ENCODE data around the gene ARID1B.

ARID1B gene

DNA sequence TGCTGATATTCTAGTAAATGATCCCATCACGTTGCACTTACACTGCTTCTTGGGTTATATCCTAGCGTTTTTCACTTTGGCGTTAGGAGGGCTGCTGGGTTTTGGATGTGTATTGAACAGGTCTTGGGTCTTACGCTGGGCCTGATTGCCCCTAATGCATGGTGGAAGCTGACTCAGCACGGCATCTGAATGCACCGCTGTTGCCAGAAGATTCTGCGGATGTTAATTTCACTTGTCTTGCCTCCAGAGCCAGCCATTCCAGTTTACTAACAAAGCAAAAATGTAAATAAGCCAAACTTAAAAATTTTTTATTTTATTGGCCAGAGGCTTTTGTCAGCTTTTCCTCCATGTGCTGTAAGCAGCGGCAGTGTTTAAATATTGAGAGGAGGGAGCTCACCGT lies 312.7 kb downstream of the ARID1B start:
- H3K4me3 ChIP-seq (replicated peaks; ENCODE audit: low read depth, low read length): no peak overlapping the region
- TF ChIP-seq CTCF (IDR thresholded peaks at IDR 0.05; ENCODE audit: low read depth, low read length, missing control alignments): no peak
- DNase-seq (ENCODE audit: extremely low read depth, low read depth): no peak

DNA sequence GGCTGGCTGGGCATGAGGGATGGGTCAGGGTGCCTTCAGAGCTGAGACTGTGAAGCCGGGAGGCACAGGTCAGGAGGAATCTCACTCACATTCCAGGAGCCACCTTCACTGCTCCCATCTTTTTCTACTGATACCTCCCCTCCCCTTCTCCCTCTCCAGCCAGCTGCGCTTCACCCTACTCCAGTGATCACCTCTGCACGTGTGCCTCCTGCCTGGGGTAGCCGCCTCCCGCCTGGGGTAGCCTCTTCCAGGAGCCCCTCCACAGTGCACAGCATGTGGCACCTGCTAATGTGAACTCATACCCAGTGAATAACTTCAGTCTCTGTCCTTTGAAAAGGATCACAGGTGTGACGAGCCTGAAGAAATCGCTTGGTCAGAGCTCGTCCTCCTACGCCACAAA lies 313.6 kb downstream of the ARID1B start:
- TF ChIP-seq CTCF (IDR thresholded peaks at IDR 0.05; ENCODE audit: low read depth, low read length, missing control alignments): no peak
- DNase-seq (ENCODE audit: extremely low read depth, low read depth): no peak

GRCh38 chr6:157091243-157091642 lies 314.1 kb downstream of the ARID1B start:
- no peak for TF ChIP-seq CTCF (IDR thresholded peaks at IDR 0.05; ENCODE audit: low read depth, low read length, missing control alignments)
- DNase-seq (ENCODE audit: extremely low read depth, low read depth): no peak
- no peak overlapping the region for H3K4me3 ChIP-seq (replicated peaks; ENCODE audit: low read depth, low read length)

More for the DNA sequence above, 313.6 kb downstream of the ARID1B start:
- no peak overlapping the region for H3K4me3 ChIP-seq (replicated peaks; ENCODE audit: low read depth, low read length)

- no peak overlapping the region for H3K4me3 ChIP-seq (replicated peaks; ENCODE audit: low read depth, low read length)
- no peak for TF ChIP-seq CTCF (IDR thresholded peaks at IDR 0.05; ENCODE audit: low read depth, low read length, missing control alignments)
- DNase-seq (ENCODE audit: extremely low read depth, low read depth): no peak
Observed at GRCh38 chr6:157091856-157092460, 314.8 kb downstream of the ARID1B start.

DNA sequence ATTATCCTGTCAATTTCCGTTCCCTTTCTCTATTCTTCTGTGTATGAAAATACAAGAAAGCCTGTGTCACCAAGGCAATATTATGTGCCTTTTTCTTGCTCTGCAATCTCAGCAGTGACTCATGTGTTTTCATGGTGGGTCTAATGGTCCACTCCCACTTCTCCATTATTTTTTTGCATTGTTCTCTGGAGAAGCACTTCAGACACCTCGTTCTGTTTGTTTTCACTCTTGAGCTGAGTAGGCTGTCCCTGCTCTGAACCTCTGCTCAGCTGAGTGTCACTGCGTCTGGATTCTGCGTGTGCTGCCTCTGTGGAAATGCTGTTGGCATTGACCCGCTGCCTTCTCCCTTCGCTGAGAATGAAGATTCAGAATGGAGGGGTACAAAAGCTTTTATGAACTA lies 315.6 kb downstream of the ARID1B start:
- H3K4me3 ChIP-seq (replicated peaks; ENCODE audit: low read depth, low read length): no peak overlapping the region
- DNase-seq (ENCODE audit: extremely low read depth, low read depth): no peak
- TF ChIP-seq CTCF (IDR thresholded peaks at IDR 0.05; ENCODE audit: low read depth, low read length, missing control alignments): no peak

GRCh38 chr6:157093536-157093935 lies 316.4 kb downstream of the ARID1B start:
- TF ChIP-seq CTCF (IDR thresholded peaks at IDR 0.05; ENCODE audit: low read depth, low read length, missing control alignments): no peak
- no peak for DNase-seq (ENCODE audit: extremely low read depth, low read depth)
- H3K4me3 ChIP-seq (replicated peaks; ENCODE audit: low read depth, low read length): no peak overlapping the region

DNA sequence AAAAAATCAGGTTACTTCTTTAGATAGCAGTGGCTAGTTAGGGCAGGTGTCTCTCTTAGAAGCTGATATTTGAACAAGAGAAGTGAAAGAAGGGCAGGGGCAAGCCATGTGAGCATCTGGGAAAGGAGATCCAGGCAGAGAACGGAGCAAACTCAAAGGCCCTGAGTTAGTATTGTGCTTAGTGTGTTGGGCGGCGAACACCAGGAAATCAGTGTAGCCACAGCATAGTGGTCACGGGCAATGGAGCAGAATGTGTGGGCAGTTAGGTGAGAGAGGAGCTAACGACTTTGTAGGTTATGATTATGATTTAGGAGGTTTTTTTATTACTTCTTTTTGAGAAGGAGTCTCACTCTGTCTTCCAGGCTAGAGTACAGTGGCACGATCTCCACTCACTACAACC lies 316.9 kb downstream of the ARID1B start:
- no peak for TF ChIP-seq CTCF (IDR thresholded peaks at IDR 0.05; ENCODE audit: low read depth, low read length, missing control alignments)
- no peak for DNase-seq (ENCODE audit: extremely low read depth, low read depth)
- no peak overlapping the region for H3K4me3 ChIP-seq (replicated peaks; ENCODE audit: low read depth, low read length)
